ENCODE results near the gene EXOSC10. TPM values are rescaled to one million over a fixed set of nuclear protein-coding genes. Genes with fewer than 3 reads are reported as not detected.

The EXOSC10 gene
- total and polyA plus RNA-seq, 2 donors from 2014 or later: 26.2 to 46.8 TPM

DNA sequence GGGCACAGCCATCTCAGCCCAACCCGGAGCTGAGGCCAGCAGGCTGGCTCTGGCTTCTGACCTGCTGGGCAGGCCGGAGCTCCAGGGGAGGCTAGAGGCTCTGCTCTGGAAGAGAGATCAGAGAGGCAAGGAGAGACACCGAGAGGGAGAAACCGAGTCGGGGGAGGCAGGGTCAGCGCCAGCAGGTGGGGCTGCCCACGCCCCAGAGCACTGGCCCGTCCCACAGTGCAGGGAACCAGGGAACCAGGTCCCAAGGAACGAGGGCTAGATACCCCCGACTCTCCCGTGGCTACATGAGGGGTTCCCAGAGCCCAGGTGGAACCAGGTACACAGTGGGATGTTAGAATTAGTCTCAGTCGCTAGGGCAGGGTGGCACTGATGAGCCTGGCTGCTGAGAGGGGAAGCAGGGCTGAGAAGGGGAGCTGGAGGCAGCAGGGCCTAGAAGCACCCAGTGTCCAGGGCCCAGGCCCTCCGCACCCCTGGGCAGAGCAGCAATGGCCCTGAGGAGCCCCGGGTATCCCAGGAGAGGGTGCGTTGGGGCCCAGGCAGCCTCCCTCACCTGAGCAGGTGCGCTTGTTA lies 54.7 kb downstream of the EXOSC10 start:
- FAIRE-seq (no peak), DNase-seq (peak in 1 of 5 donors; percentile 35)
- peaks cover 0 to 1% (median 0%) of the 10 kb centered on the region in 3 donors for H3K9me3 ChIP-seq (ENCODE audit: control insufficient read depth in 2 of 3, insufficient read depth in 1 of 3, low read length in 3 of 3)
- H3K36me3 ChIP-seq (ENCODE audit: control insufficient read depth in 2 of 3, insufficient read depth in 3 of 3, low read length in 3 of 3): no peaks in the 10 kb centered on the region
- TF ChIP-seq, protein P1, sequence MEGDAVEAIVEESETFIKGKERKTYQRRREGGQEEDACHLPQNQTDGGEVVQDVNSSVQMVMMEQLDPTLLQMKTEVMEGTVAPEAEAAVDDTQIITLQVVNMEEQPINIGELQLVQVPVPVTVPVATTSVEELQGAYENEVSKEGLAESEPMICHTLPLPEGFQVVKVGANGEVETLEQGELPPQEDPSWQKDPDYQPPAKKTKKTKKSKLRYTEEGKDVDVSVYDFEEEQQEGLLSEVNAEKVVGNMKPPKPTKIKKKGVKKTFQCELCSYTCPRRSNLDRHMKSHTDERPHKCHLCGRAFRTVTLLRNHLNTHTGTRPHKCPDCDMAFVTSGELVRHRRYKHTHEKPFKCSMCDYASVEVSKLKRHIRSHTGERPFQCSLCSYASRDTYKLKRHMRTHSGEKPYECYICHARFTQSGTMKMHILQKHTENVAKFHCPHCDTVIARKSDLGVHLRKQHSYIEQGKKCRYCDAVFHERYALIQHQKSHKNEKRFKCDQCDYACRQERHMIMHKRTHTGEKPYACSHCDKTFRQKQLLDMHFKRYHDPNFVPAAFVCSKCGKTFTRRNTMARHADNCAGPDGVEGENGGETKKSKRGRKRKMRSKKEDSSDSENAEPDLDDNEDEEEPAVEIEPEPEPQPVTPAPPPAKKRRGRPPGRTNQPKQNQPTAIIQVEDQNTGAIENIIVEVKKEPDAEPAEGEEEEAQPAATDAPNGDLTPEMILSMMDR (IDR thresholded peaks at IDR 0.05; ENCODE audit: borderline replicate concordance, extremely low read depth, insufficient read depth): no peak
- no peak overlapping the region for H3K27ac ChIP-seq (ENCODE audit: low read depth in 2 of 2, low read length in 2 of 2)
- H3K4me3 ChIP-seq (ENCODE audit: low read length in 3 of 3): no peak overlapping the region
- intact Hi-C loops (cut with DNase I): no loop called here
- H3K4me1 ChIP-seq (ENCODE audit: control insufficient read depth in 2 of 3, insufficient read depth in 2 of 3, low read depth in 1 of 3, low read length in 3 of 3): no peaks in the 10 kb centered on the region
- H3K27me3 ChIP-seq (ENCODE audit: control insufficient read depth, insufficient read depth, low read length): no peaks in the 10 kb centered on the region
- H3K9ac ChIP-seq (ENCODE audit: low read length in 3 of 3): no peak overlapping the region

GRCh38 chr1:11044086-11044848 lies 55.4 kb downstream of the EXOSC10 start:
- intact Hi-C loops (cut with DNase I): no loop called here
- H3K9me3 ChIP-seq (ENCODE audit: control insufficient read depth in 2 of 3, insufficient read depth in 1 of 3, low read length in 3 of 3): peaks cover 0 to 1% (median 0%) of the 10 kb centered on the region in 3 donors
- no peak overlapping the region for H3K9ac ChIP-seq (ENCODE audit: low read length in 3 of 3)
- H3K27me3 ChIP-seq (ENCODE audit: control insufficient read depth, insufficient read depth, low read length): no peaks in the 10 kb centered on the region
- H3K4me1 ChIP-seq (ENCODE audit: control insufficient read depth in 2 of 3, insufficient read depth in 2 of 3, low read depth in 1 of 3, low read length in 3 of 3): no peaks in the 10 kb centered on the region
- DNase-seq: peak in 1 of 5 donors; percentile 29
- no peak overlapping the region for H3K27ac ChIP-seq (ENCODE audit: low read depth in 2 of 2, low read length in 2 of 2)
- no peak overlapping the region for H3K4me3 ChIP-seq (ENCODE audit: low read length in 3 of 3)
- no peaks in the 10 kb centered on the region for H3K36me3 ChIP-seq (ENCODE audit: control insufficient read depth in 2 of 3, insufficient read depth in 3 of 3, low read length in 3 of 3)
- TF ChIP-seq, protein P1 (IDR thresholded peaks at IDR 0.05; ENCODE audit: borderline replicate concordance, extremely low read depth, insufficient read depth): no peak
- FAIRE-seq: no peak

GRCh38 chr1:11042995-11043874 lies 56.4 kb downstream of the EXOSC10 start:
- FAIRE-seq (no peak), DNase-seq (peak in 1 of 5 donors; percentile 61)
- H3K36me3 ChIP-seq (ENCODE audit: control insufficient read depth in 2 of 3, insufficient read depth in 3 of 3, low read length in 3 of 3): no peaks in the 10 kb centered on the region
- H3K9me3 ChIP-seq (ENCODE audit: control insufficient read depth in 2 of 3, insufficient read depth in 1 of 3, low read length in 3 of 3): peaks cover 0 to 1% (median 0%) of the 10 kb centered on the region in 3 donors
- H3K27ac ChIP-seq (ENCODE audit: low read depth in 2 of 2, low read length in 2 of 2): no peak overlapping the region
- intact Hi-C loops (cut with DNase I): no loop called here
- H3K9ac ChIP-seq (ENCODE audit: low read length in 3 of 3): no peak overlapping the region
- H3K27me3 ChIP-seq (ENCODE audit: control insufficient read depth, insufficient read depth, low read length): no peaks in the 10 kb centered on the region
- TF ChIP-seq, protein P1 (IDR thresholded peaks at IDR 0.05; ENCODE audit: borderline replicate concordance, extremely low read depth, insufficient read depth): no peak
- no peak overlapping the region for H3K4me3 ChIP-seq (ENCODE audit: low read length in 3 of 3)
- no peaks in the 10 kb centered on the region for H3K4me1 ChIP-seq (ENCODE audit: control insufficient read depth in 2 of 3, insufficient read depth in 2 of 3, low read depth in 1 of 3, low read length in 3 of 3)

Data from kidney (tissue), 14 donors.